Measurements from ENCODE around the gene FAM120C. TPM values are rescaled to one million over a fixed set of nuclear protein-coding genes. Genes with fewer than 3 reads are reported as not detected.

The FAM120C gene
- total RNA-seq, 1 experiment from 2014 or later: 2.4 TPM

- DNase-seq (ENCODE audit: low spot score): no peak
These were observed 25.5 kb downstream of the FAM120C start for GRCh38 chrX:54157561-54157960.

- DNase-seq (ENCODE audit: low spot score): no peak
These were observed 48.8 kb downstream of the FAM120C start for GRCh38 chrX:54134269-54134668.

DNA sequence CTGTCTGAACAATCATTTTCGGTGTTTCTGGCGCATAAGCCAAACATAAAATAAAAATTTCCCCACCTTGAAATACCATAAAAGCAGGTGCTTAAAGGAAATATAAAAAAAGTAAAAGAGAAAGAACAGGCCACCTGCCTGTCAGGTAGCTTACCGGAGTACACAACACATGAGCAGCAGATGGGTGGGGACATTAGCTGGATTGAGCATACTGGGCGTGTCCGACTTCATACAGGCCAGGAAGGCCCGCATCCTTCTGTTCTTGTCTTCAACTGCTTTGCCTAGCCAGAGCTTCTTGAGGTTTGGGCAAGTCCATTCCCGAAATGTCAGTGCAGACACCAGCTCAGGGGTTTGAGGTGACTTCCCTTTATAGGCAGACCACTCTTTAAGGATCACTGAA is 66.7 kb downstream of the FAM120C start:
- DNase-seq (ENCODE audit: low spot score): no peak

- DNase-seq (ENCODE audit: low spot score): no peak
These were observed 89.5 kb downstream of the FAM120C start for GRCh38 chrX:54093571-54093970.

DNA sequence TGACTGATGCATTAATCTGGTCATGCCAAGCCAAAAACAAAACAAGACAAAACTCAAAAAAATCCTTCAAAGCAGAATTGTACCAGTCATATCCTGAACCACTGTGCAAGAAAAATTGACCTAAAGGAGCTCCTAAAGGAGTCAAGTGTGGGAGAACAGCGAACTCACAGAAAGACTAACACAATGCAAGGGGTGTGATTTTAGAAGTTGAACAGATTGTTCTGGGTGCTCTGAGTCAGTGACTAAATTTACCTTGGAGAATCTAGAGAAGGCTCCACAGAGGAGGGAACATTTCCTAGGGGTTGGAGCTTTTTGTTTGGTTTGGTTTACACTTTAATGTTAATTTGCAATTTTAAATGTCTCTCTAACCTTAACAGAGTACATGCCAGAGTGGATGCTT is 89.9 kb downstream of the FAM120C start:
- DNase-seq (ENCODE audit: low spot score): no peak

GRCh38 chrX:54090880-54091279 is 92.2 kb downstream of the FAM120C start:
- DNase-seq (ENCODE audit: low spot score): no peak

GRCh38 chrX:54089191-54089590 is 93.9 kb downstream of the FAM120C start:
- DNase-seq (ENCODE audit: low spot score): no peak

- no peak for DNase-seq (ENCODE audit: low spot score)
These were observed 95.4 kb downstream of the FAM120C start for GRCh38 chrX:54087661-54088060.

DNA sequence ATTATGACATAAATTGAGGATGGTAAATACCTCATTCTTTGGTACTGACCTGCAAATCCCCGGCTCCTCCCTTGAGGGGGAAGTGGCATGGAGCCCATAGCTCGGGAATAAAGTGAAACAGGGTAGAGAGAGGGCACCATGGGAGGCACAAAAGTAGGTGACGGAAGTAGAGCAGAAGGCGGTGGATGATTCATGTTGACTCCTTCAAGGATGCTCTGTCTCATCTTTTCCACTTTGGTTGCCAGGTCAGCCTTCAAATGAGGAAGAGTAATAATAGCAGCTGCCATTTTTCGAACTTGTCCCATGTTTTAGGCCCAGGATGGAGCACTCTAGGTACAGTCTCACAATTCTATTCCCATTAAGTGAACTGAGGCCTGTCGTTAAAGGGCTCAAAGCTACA is 97.4 kb downstream of the FAM120C start:
- DNase-seq (ENCODE audit: low spot score): no peak

- DNase-seq (ENCODE audit: low spot score): peak; percentile 47
These were observed 106.2 kb downstream of the FAM120C start for GRCh38 chrX:54076903-54077302.

DNA sequence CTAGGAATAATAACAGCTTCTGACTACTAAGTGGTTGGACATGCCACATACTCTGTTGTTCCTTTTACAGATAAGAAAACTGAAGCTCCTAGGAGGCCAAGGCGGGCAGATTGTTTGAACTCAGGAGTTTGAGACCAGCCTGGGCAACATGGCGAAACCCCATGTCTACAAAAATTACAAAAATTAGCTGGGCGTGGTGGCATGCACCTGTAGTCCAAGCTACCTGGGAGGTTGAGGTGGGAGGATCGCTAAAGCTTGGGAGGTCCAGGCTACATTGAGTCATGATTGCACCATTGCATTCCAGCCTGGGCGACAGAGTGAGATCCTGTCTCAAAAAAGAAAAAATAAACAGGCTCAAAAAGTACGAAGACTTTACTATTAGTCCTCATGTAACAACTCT is 108.2 kb downstream of the FAM120C start:
- no peak for DNase-seq (ENCODE audit: low spot score)

DNA sequence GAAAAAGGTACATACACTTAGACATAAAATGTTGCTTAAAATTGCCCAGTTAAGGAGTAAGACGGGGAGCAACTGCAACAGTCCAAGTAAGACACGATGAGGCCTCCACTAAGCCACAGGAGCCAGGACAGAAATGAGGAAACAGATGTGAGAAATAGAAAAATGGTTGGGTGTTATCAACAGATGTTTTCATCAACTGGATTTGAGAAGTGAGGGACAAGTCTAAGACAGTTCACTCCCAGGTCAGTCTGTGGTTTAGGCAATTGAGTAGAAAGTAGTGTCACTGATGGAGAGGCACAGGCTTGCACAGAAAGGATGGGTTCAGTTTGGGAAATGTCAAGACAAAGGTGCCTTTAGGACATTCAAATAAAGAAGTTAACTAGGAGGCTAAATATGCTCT is 115.3 kb downstream of the FAM120C start:
- DNase-seq (ENCODE audit: low spot score): no peak

DNA sequence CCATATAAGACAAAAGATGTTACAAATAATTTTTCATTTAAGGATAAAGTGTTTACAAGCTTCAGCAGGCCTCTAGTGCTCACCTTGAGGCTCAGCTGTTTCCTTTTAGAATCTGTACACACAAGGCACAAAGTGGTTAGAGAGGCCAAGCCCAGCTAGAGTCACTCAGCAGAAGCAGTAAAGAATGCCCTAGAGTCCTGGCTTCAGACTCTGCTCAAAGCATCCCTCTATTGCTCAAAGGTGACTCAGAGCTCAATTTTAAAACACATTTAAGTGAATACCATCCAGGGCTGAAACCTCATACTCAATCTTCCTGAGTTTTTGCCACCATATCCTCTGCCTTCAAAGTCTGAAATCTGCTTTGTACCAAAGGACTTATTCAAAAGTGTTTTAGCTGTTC is 116.2 kb downstream of the FAM120C start:
- no peak for DNase-seq (ENCODE audit: low spot score)

DNA sequence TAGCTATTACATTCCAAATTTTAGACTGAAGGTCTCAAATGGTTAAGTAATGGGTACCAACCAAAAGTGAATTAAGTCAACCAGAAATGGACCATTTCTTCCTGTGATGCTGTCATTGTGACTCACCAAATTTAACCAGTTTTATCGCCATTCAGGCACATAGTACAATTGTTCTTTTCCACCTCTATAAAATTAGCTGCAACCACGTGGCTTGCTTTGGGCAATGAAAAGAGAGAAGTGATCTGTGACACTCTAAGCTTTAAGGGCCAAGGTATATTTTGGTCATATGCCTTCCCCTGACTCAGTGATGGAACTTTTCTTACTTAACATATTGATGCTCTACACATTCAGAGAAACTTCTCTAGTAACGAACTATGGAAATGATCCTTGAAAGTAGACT is 118.5 kb downstream of the FAM120C start:
- no peak for DNase-seq (ENCODE audit: low spot score)

- peak; percentile 74 for DNase-seq (ENCODE audit: low spot score)
These were observed 119.7 kb downstream of the FAM120C start for GRCh38 chrX:54063361-54063760.

DNA sequence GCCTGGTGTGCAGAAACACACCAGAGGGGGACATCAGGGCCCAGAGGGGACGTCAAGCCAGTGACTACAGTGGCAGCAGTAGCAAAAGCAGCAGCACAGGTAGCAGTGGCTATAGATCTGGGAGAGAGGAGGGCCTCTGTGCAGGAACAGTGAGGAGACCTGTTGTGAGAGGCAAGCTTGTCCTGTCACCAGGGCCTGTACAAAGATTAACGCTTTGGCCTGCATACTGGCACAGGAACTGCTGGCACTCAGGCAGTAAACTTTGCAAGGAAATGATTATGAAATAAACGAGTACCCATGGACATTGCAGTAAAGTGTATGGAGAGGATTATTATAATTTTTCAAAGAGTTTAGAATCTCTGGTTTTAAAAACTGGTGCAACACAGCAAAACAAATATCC is 133.3 kb downstream of the FAM120C start:
- no peak for DNase-seq (ENCODE audit: low spot score)

- no peak for DNase-seq (ENCODE audit: low spot score)
These were observed 134.6 kb downstream of the FAM120C start for GRCh38 chrX:54048412-54048811.

GRCh38 chrX:54045563-54046228 is 137.4 kb downstream of the FAM120C start:
- no peak for DNase-seq (ENCODE audit: low spot score)

DNA sequence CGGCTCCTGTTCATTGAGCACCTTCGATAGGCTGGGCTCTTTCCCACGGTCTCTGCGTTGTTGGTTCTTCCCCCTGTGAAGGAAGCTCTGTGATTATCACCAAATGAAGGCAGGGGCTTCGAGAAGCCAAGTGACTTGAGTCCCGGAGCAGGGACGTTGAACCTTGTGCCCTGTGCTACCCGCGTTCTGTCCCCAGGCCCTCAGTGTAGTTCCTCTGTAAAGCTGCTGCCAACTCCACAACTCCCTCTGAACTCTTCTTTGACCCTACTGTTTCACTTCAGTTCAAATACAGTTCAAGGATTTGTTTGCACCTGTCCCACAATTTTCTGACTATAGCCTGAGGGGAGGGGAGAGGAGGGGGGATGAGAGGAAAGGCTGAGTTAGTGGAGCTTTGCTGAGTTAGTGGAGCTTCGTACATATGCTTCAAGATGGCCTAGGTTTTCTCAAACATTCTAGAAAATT is 138.1 kb downstream of the FAM120C start:
- DNase-seq (ENCODE audit: low spot score): no peak

- DNase-seq (ENCODE audit: low spot score): peak; percentile 91
These were observed 138.8 kb downstream of the FAM120C start, which contains the start of gene PHF8 for GRCh38 chrX:54044126-54044876. Gene PHF8, minus strand, starts transcription at chrX:54044473. Its CDS starts 1,745 bp downstream, at chrX:54042728.

DNA sequence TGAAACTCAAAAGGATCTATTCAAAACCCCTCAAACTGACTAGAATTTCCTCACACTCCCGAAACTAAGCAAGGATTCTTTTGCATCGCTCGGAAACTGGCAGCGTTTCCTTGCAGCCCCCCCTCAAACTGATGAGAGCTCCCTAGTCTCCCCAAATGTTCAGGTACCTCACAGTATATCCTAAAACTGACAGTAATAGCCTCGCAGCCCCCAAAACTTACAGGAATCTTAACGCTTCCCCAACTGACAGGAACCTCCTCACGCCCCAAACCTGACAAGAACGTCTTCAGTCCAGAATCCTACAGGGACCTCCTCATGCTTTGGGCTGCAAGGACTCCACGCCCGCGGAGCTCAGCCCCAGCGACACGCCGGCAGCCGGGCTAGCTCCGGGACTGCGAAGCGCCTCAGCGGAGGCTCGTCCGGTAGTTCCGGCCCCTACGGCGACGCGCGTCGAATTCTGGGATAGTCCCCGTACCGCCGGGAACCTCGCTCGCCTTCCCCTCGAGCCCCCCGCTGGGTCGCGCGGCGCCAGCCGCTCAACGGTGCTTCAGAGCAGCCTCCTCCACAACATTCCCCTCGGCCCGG is 139.4 kb downstream of the FAM120C start:
- DNase-seq (ENCODE audit: low spot score): no peak

DNA sequence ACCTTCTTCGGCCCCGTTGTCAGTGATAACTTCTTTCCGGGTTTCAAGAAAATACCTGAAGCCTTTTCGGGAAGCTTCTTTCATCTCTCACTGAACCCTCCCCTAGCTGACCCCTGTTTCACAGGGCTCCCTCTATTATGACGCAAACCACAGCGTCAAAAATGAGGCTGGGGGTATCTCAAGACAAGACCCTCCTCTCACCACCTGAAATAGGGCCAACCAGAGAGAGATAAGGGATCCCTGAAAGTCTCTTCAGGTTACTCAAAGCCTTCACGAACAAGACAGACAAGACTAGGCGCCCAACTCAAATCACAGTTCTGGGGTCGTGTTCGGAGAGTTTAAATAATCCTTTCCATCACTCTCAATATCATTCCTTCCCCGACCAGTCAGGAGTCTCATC is 140.0 kb downstream of the FAM120C start:
- DNase-seq (ENCODE audit: low spot score): no peak

- peak; percentile 43 for DNase-seq (ENCODE audit: low spot score)
These were observed 140.4 kb downstream of the FAM120C start for GRCh38 chrX:54042609-54043021.

All from A172 (cell line).